IMR-90 (cell line): ENCODE results near the gene LRRC8B. TPM values are rescaled to one million over a fixed set of nuclear protein-coding genes. Genes with fewer than 3 reads are reported as not detected.

Experiments used
- ATAC-seq: fragments of 200-7000 bp; cut with Tn5 transposase; 2 replicates; pipeline ENCODE4 v1.9.1; 2020; ENCODE audit warnings: low read depth, mild to moderate bottlenecking, moderate library complexity
- BruUV-seq: library from RNA; stranded (reverse); fragments of 400-500 nt; replicated peaks from 2 replicates; lab custom pipeline; 2021; lab: Mats Ljungman, UMichigan
- CTCF ChIA-PET: fragments of 300-600 bp; formaldehyde crosslinking; extraction: SDS; loops from one replicate; lab custom pipeline; 2021; ENCODE audit warnings: antibody characterized with exemption; lab: Yijun Ruan, JAX
- POLR2A ChIA-PET: fragments of 300-600 bp; sonication (Branson Sonifier 250); formaldehyde crosslinking; loops from one replicate; lab custom pipeline; 2022; ENCODE audit warnings: antibody characterized with exemption; ENCODE audit not compliant: unreplicated experiment; lab: Charles Lee
- DNase-seq: peaks from one replicate; pipeline ENCODE4 v3.0.0; 2013
- H2AFZ ChIP-seq: replicated peaks from 2 replicates; pipeline ENCODE3; 2013; ENCODE audit warnings: low read length, mild to moderate bottlenecking; ENCODE audit not compliant: poor library complexity
- H2AK5ac ChIP-seq: 2 replicates; pipeline ENCODE4 v1.6.1; 2013; ENCODE audit warnings: low read depth, low read length, inconsistent platforms
- H2AK9ac ChIP-seq: replicated peaks from 2 replicates; pipeline ENCODE3; 2013; ENCODE audit warnings: mild to moderate bottlenecking, low read depth, low read length, moderate library complexity; ENCODE audit not compliant: poor library complexity
- H2BK120ac ChIP-seq: 2 replicates; pipeline ENCODE4 v1.6.1; 2013; ENCODE audit warnings: low read depth, low read length, inconsistent platforms
- H2BK15ac ChIP-seq: 3 replicates; pipeline ENCODE4 v1.6.1; 2013; ENCODE audit warnings: low read depth, low read length, inconsistent platforms
- H2BK20ac ChIP-seq: 2 replicates; pipeline ENCODE4 v1.6.1; 2013; ENCODE audit warnings: low read depth, mild to moderate bottlenecking, inconsistent platforms, low read length, moderate library complexity
- H2BK5ac ChIP-seq: 2 replicates; pipeline ENCODE4 v1.6.1; 2013; ENCODE audit warnings: mild to moderate bottlenecking, low read depth, low read length, inconsistent platforms; ENCODE audit not compliant: poor library complexity, severe bottlenecking
- H3K14ac ChIP-seq: replicated peaks from 2 replicates; pipeline ENCODE4 v1.6.1; 2013; ENCODE audit warnings: low read depth, low read length, inconsistent platforms
- H3K18ac ChIP-seq: 2 replicates; pipeline ENCODE4 v1.6.1; 2013; ENCODE audit warnings: low read depth, low read length, control low read depth
- H3K23ac ChIP-seq: 2 replicates; pipeline ENCODE4 v1.6.1; 2013; ENCODE audit warnings: low read depth, low read length, inconsistent platforms
- H3K27ac ChIP-seq: 2 replicates; pipeline ENCODE4 v1.5.1; 2013; ENCODE audit warnings: mild to moderate bottlenecking, control low read depth, low read length; ENCODE audit not compliant: insufficient read depth
- H3K27me3 ChIP-seq: 2 replicates; pipeline ENCODE4 v1.6.1; 2013; ENCODE audit warnings: low read length; ENCODE audit not compliant: control insufficient read depth, insufficient read depth
- H3K36me3 ChIP-seq: 2 replicates; pipeline ENCODE4 v1.6.1; 2013; ENCODE audit warnings: low read length, mixed read lengths; ENCODE audit not compliant: control insufficient read depth, insufficient read depth
- H3K4ac ChIP-seq: 2 replicates; pipeline ENCODE4 v1.6.1; 2013; ENCODE audit warnings: low read depth, low read length, inconsistent platforms
- H3K4me1 ChIP-seq: 2 replicates; pipeline ENCODE4 v1.6.1; 2013; ENCODE audit warnings: low read length, mixed read lengths; ENCODE audit not compliant: control insufficient read depth, insufficient read depth
- H3K4me2 ChIP-seq: 2 replicates; pipeline ENCODE4 v1.6.1; 2013; ENCODE audit warnings: low read depth, mild to moderate bottlenecking, control low read depth, low read length, moderate library complexity
- H3K4me3 ChIP-seq: 2 replicates; pipeline ENCODE4 v1.5.1; 2013; ENCODE audit warnings: low read depth, mild to moderate bottlenecking, control low read depth, low read length, moderate library complexity; ENCODE audit not compliant: insufficient read depth
- H3K56ac ChIP-seq: 2 replicates; pipeline ENCODE4 v1.6.1; 2013; ENCODE audit warnings: low read length, inconsistent platforms; ENCODE audit not compliant: insufficient read depth; ENCODE audit errors: extremely low read depth
- H3K79me1 ChIP-seq, 2 experiments: 2 replicates each; pipeline ENCODE4 v1.6.1; 2013; ENCODE audit warnings: low read length in 2 of 2, inconsistent platforms in 1 of 2, low read depth in 1 of 2
- H3K9ac ChIP-seq: 2 replicates; pipeline ENCODE4 v1.6.1; 2013; ENCODE audit warnings: low read depth, low read length, control low read depth
- H3K9me1 ChIP-seq: 2 replicates; pipeline ENCODE4 v1.6.1; 2013; ENCODE audit warnings: low read length, inconsistent platforms; ENCODE audit not compliant: insufficient read depth
- H3K9me3 ChIP-seq: 2 replicates; pipeline ENCODE4 v1.6.1; 2013; ENCODE audit warnings: low read length; ENCODE audit not compliant: control insufficient read depth, insufficient read depth
- H4K20me1 ChIP-seq: 2 replicates; pipeline ENCODE4 v1.6.1; 2013; ENCODE audit warnings: low read length, inconsistent platforms; ENCODE audit not compliant: insufficient read depth
- H4K5ac ChIP-seq: 2 replicates; pipeline ENCODE4 v1.6.1; 2013; ENCODE audit warnings: mild to moderate bottlenecking, low read depth, low read length, control low read depth
- H4K8ac ChIP-seq, 2 experiments: 2 replicates each; pipeline ENCODE4 v1.6.1; 2013; ENCODE audit warnings: low read depth in 2 of 2, low read length in 2 of 2, control low read depth in 1 of 2, inconsistent platforms in 1 of 2
- H4K91ac ChIP-seq: 2 replicates; pipeline ENCODE4 v1.6.1; 2013; ENCODE audit warnings: low read depth, low read length, inconsistent platforms; ENCODE audit not compliant: insufficient read depth
- BHLHE40 ChIP-seq: fragments of 150-350 bp; IDR thresholded peaks from 2 replicates; pipeline ENCODE4 v1.6.1; 2016; ENCODE audit warnings: mild to moderate bottlenecking, low read depth, low read length
- MAZ ChIP-seq: IDR thresholded peaks from 2 replicates; pipeline ENCODE4 v1.6.1; 2012; ENCODE audit warnings: low read depth, mild to moderate bottlenecking, low read length, improper control_type of control experiment, moderate library complexity, borderline replicate concordance
- NFE2L2 ChIP-seq: fragments of 150-350 bp; IDR thresholded peaks from 2 replicates; pipeline ENCODE4 v1.6.1; 2016; ENCODE audit warnings: low read depth, mild to moderate bottlenecking, low read length
- POLR2A ChIP-seq: IDR thresholded peaks from 2 replicates; pipeline ENCODE4 v1.6.1; 2012; ENCODE audit warnings: mild to moderate bottlenecking, low read depth, low read length
- RFX5 ChIP-seq: IDR thresholded peaks from 2 replicates; pipeline ENCODE4 v1.8.0; 2012; ENCODE audit warnings: low read depth, mild to moderate bottlenecking, low read length, moderate library complexity
- SMC3 ChIP-seq: fragments of 150-350 bp; IDR thresholded peaks from 2 replicates; pipeline ENCODE4 v1.6.1; 2016; ENCODE audit warnings: low read depth, mild to moderate bottlenecking, antibody characterized with exemption, low read length, moderate library complexity
- WGBS, 2 experiments: methylation state at CpG; one replicate each; pipeline versions ENCODE4 v1.1.5 to v1.1.7; 2013; ENCODE audit warnings: missing lambda C conversion rate in 2 of 2; ENCODE audit not compliant: insufficient read length in 1 of 2; ENCODE audit errors: extremely low coverage in 2 of 2; 5-methylcytosine and 5-hydroxymethylcytosine counted together
- dilution Hi-C: fragments of 300-500 bp; cut with HindIII; formaldehyde crosslinking; loops from one replicate; pipeline ENCODE4 v1.14.3; 2018; ENCODE audit warnings: low sequenced_read_pairs; ENCODE audit not compliant: unreplicated experiment
- in situ Hi-C: fragments of 300-500 bp; cut with MboI; formaldehyde crosslinking; loops from 3 replicates; pipeline ENCODE4 v1.14.3; 2019; ENCODE audit warnings: low sequenced_read_pairs, inconsistent platforms, mixed read lengths
- intact Hi-C: fragments of 100-400 bp; cut with micrococcal nuclease; formaldehyde crosslinking; loops from 2 replicates; pipeline ENCODE4 v1.10.0; 2022
- polyA plus RNA-seq, 3 experiments: library from polyadenylated mRNA; depleted of rRNA; stranded (reverse); fragments of >200 nt; gene quantifications; 2 replicates each; pipeline ENCODE4 v1.2.3, GENCODE V29; 2012; ENCODE audit warnings: low replicate concordance in 1 of 3
- total RNA-seq: library from RNA; depleted of rRNA; stranded (reverse); fragments of >200 nt; gene quantifications from 2 replicates; pipeline ENCODE4 v1.2.3, GENCODE V29; 2012
- TF ChIP-seq, protein P1 (sequence below): conservative IDR thresholded peaks from 2 replicates; pipeline ENCODE4 v1.5.1; 2012; ENCODE audit warnings: mild to moderate bottlenecking, low read depth, low read length, improper control_type of control experiment
- TF ChIP-seq, protein P2 (sequence below): fragments of 150-350 bp; IDR thresholded peaks from 2 replicates; pipeline ENCODE4 v1.6.1; 2016; ENCODE audit warnings: low read depth, mild to moderate bottlenecking, low read length, moderate library complexity, borderline replicate concordance
- TF ChIP-seq, protein P3 (sequence below): fragments of 150-350 bp; IDR thresholded peaks from 2 replicates; pipeline ENCODE4 v1.6.1; 2017; ENCODE audit warnings: mild to moderate bottlenecking, antibody characterized with exemption, low read length, low read depth

The LRRC8B gene
- total and polyA plus RNA-seq, 2 of the 4 experiments (the other 2 are of a cell fraction) = 0.74 to 1.8 TPM

DNA sequence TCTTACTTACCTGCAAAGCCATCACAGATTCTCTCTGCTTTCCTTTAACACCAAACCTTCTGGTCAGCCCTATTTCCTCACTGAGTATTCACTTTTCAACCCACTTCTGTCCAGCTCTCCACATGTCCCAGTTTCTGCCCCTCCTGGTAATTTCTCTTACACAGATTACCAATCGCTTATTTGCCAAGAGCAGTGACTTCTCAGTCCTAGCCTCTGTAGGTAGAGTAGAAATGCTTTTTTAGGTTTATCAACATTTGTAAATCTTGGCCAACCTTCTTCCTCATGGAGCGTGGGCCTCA is 74.7 kb downstream of the LRRC8B start:
- intact Hi-C loops = loop anchor here (1.0 to 2.0 kb wide), 3 partner anchors 74 to 164 kb away; partner anchors contain the start of gene LRRC8B
- in situ Hi-C loops = no loop called here
- Histone ChIP-seq H4K8ac (no peak overlapping the region), H2BK120ac (no peak overlapping the region), H3K9ac (no peak overlapping the region), H3K27me3 (no peaks in the 10 kb centered on the region), H3K4me2 (no peak overlapping the region), H3K36me3 (no peaks in the 10 kb centered on the region), H3K18ac (no peak overlapping the region), H4K5ac (no peak overlapping the region), H3K4me1 (peaks cover 1% of the 10 kb centered on the region), H3K9me1 (0 out of 2 replicates have a peak, but pooled peaks cover 2% of the 10 kb centered on the region), H2BK5ac (no peak overlapping the region), H4K20me1 (no peaks in the 10 kb centered on the region), H2BK15ac (no peak overlapping the region), H3K23ac (no peak overlapping the region), H3K4me3 (no peak overlapping the region), H3K9me3 (no peaks in the 10 kb centered on the region), H4K91ac (no peak overlapping the region), H3K79me1 (no peaks in the 10 kb centered on the region), H2AK5ac (no peak overlapping the region), H3K14ac (no peak overlapping the region), H2AK9ac (no peak overlapping the region), H3K27ac (no peak overlapping the region), H2BK20ac (no peak overlapping the region), H3K56ac (no peak overlapping the region), H3K4ac (no peak overlapping the region), H2AFZ (no peak overlapping the region)
- CTCF ChIA-PET = interaction anchor here (1.3 to 1.5 kb wide), 2 partner anchors 9 to 19 kb away, joined by 4 read pairs; no protein-coding TSS in a partner anchor
- no CpG with 5 or more reads among the region's 2 CpGs for WGBS, 2 experiments
- no TSS peak for BruUV-seq
- ATAC-seq (no peak), DNase-seq (no peak)
- TF ChIP-seq POLR2A (no peak), NFE2L2 (no peak), RFX5 (no peak), SMC3 (no peak), BHLHE40 (no peak), MAZ (no peak)
- TF ChIP-seq, protein P1, sequence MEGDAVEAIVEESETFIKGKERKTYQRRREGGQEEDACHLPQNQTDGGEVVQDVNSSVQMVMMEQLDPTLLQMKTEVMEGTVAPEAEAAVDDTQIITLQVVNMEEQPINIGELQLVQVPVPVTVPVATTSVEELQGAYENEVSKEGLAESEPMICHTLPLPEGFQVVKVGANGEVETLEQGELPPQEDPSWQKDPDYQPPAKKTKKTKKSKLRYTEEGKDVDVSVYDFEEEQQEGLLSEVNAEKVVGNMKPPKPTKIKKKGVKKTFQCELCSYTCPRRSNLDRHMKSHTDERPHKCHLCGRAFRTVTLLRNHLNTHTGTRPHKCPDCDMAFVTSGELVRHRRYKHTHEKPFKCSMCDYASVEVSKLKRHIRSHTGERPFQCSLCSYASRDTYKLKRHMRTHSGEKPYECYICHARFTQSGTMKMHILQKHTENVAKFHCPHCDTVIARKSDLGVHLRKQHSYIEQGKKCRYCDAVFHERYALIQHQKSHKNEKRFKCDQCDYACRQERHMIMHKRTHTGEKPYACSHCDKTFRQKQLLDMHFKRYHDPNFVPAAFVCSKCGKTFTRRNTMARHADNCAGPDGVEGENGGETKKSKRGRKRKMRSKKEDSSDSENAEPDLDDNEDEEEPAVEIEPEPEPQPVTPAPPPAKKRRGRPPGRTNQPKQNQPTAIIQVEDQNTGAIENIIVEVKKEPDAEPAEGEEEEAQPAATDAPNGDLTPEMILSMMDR = no peak
- TF ChIP-seq, protein P2, sequence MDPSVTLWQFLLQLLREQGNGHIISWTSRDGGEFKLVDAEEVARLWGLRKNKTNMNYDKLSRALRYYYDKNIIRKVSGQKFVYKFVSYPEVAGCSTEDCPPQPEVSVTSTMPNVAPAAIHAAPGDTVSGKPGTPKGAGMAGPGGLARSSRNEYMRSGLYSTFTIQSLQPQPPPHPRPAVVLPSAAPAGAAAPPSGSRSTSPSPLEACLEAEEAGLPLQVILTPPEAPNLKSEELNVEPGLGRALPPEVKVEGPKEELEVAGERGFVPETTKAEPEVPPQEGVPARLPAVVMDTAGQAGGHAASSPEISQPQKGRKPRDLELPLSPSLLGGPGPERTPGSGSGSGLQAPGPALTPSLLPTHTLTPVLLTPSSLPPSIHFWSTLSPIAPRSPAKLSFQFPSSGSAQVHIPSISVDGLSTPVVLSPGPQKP = no peak
- TF ChIP-seq, protein P3, sequence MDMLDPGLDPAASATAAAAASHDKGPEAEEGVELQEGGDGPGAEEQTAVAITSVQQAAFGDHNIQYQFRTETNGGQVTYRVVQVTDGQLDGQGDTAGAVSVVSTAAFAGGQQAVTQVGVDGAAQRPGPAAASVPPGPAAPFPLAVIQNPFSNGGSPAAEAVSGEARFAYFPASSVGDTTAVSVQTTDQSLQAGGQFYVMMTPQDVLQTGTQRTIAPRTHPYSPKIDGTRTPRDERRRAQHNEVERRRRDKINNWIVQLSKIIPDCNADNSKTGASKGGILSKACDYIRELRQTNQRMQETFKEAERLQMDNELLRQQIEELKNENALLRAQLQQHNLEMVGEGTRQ = no peak
- dilution Hi-C loops = loop anchor here (25.0 kb wide), 1 partner anchor 112 kb away; no protein-coding TSS in a partner anchor
- POLR2A ChIA-PET = no interaction called here
